HG02571 (cell line): ENCODE results near the gene VNN1.
"Not testable (repeated sequence)": the region's sequence is repeated elsewhere in the genome, so short reads cannot be mapped to it uniquely, and the experiment has no call there.

Experiments
- ATAC-seq: cut with Tn5 transposase; IDR thresholded peaks from one replicate; pipeline ENCODE4 v1.9.1; 2021; ENCODE audit warnings: mild to moderate bottlenecking, moderate library complexity; ENCODE audit not compliant: unreplicated experiment

Gene VNN1

DNA sequence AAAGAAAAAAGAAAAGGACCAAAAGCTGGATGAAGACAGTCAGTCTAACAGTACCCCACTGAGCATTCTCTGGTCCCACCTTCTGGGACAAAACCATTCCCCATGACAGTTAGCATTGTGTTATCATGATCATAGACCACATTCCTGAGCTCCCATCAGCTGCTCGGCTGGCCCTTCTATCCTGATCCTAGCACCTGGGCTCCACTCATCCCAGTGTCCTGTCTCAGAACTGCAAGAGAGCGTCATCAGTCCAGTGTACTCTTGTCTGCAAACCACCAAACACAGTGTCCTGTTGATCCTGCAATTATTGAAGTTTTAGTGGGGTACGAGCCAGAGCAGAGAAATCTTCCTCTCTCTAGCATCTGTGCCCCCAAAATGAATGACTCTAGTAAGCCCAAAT, 38.9 kb downstream of the VNN1 start:
- no peak for ATAC-seq

DNA sequence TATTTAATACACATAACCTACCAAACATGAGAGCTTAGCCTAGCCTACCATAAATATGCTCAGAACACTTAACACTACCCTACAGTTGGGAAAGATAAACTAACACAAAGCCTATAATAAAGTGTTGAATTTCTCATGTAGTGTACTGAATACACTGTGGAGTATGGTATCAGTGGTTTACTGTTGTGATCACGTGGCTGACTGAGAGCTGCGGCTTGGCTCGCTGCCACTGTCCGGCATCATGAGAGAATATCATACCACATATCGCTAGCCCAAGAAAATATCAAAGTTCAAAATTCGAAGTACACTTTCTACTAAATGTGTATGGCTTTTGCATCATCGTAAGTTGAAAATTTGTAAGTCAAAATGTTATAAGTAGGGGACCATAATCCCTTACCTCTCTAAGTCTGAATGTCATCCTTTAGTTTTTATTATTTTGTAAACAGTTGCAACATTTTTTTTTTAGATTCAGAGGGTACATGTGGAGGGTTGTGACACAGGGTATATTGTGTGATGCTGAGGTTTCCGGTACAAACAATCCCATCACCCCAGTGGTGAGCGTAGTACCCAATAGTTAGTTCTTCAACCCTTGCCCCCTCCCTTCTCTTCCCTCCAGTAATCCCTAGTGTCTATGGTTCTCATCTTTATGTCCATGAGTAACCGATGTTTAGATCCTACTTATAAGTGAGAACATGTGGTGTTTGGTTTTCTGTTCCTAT, 40.3 kb downstream of the VNN1 start:
- ATAC-seq, result no peak

DNA sequence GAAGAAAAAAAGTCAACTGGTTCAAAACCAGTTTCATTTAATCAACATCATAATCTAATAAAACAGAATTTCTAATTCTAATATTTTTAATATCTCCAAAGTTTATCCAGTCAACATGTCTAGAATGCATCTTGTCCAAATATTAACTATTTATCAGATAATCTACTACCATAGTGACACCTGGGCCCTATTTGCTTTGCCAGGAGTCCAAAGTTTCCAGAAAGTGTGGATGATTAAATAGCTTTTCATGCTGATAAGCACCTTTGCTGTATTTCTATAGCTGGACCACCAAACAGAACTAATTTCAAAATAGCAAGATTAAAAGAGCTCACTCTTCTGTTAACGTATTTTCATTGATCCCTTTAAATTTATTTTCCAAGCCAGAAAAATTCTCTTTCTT, 42.6 kb downstream of the VNN1 start:
- ATAC-seq, result no peak

DNA sequence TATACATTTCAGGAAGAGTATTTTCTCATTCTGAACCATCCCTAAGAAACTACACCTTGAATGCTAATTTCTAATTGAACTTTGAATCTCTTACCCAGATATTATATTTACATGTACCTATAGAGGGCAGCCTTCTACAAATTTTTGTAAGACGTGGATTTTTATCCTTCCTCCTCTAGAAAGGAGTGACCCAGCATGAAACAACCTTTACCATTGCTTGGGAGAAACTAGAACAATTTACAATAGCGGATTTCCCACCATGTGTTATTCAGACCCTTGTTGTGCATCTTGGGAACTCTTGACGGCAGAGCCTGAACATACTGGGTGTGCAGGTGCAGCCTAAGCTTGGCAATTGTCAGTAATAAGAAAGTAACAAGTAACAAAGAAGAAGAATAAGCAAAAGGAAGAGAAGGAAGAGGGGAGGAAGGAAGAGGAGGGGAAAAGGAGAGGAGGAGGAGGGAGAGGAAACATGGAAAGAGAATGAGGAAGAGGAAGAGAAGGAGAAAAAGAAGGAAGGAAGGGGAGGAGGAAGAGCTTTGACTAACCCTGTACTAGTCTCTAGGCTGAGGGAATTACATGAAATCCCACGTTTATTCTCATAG, 44.1 kb downstream of the VNN1 start:
- ATAC-seq, result no peak

DNA sequence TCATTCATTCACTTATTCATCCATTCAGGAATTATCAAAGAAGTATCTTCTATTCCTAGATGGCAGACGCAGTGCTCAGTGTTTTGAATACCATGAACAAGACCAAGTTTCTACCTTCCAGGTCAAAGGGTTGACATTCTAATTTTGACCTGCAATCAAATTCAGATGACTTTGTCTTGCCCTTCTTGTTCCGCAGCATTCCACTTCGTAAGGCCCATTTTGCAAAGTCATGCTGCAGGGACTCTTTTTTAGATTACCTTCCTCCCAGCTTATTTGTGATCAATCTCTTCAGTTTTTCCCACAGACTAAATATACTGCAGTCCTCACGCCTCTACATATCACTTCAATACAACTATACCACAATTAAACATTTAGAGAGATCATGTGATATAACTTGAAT, 47.7 kb downstream of the VNN1 start:
- no peak for ATAC-seq

DNA sequence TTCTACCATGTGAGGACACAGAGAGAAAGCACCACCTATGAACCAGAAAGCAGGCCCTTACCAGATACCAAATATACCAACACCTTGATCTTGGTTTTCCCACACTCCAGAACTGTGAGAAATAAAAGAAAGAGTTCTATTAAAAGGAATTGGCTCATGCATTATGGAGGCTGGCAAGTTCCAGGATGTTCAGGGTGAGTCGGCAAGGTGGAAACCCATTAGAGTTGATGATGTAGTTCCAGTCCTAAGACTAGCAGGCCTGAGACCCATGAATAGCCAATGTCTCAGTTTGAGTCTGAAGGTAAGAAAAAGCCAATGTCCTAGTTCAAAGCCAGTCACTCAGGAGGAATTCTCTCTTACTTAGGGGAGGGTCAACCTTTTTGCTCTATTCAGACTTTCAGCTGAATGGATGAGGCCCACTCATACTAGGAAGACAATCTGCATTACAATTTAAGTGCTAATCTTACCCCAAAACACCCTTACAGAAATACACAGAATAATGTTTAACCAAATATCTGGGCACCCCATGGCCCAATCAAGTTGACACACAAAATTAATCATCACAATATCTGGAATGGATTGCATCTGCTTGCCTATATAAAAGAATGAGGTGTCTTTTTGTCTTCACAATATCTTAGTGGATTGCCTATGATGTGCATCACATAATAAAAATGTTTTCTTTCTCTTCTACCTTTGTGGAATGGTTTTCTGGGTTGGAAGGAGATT, 49.4 kb downstream of the VNN1 start:
- ATAC-seq, result no peak

DNA sequence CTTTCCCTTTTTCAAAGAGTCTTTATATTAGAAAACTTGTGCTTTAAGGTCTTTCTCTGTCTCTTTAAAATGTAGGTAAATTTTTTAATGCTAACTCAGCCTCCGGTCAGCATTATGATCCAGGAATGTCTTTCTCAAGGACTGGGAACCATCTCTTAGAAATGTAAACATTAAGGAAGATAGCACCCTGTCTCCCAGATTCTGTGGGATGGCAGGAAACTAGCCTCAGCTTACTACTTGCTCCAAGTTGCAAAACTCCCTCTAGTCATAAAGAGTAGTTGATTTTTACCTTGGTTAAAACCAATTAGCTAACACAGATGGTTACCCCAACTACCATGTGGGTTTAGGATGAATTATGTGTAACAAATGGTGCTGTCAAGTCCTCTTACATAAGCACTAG, 50.2 kb downstream of the VNN1 start:
- no peak for ATAC-seq

DNA sequence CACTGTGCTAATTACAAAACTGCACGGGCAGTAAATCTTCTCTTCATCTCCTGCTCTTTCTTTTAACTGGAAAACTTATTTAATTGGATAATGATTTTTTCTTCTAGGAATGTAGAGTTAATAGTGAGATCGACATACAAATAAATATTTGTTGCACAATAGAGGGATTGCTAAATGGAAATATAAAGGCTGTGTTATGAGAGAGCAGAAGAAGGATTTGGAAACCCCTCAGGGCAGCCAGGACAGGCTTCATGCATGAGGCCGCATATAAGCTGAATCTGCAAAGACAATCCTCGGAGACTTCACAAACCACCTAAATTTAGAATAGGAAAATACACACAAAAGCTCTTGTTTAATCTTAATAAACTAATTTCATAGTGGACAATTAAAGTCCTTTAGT, 51.9 kb downstream of the VNN1 start:
- no peak for ATAC-seq

DNA sequence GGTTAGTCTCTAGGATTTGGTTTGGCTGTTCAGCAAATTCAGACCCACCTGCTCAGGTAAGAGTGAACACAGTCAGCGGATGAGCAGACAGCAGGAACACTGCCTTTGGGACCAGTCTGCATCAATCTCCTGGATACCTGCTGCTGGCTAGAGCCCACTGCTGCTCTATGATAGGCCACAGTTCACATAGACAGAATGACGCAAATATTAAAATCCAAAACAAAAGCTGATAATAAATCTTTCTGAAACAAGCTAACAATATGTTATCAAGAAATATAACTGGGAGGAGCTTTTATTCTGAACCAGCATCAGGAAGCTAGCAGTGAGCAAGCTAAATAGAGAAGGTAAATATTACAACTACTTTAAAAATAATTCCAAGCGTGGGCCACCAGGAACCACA, 54.8 kb downstream of the VNN1 start, which contains the start of gene TAAR1:
Gene TAAR1 (minus strand): TSS at position 101 of the 400 bp plus-strand sequence. CDS start 13,179 bp downstream, outside the sequence.
- ATAC-seq, result no peak

DNA sequence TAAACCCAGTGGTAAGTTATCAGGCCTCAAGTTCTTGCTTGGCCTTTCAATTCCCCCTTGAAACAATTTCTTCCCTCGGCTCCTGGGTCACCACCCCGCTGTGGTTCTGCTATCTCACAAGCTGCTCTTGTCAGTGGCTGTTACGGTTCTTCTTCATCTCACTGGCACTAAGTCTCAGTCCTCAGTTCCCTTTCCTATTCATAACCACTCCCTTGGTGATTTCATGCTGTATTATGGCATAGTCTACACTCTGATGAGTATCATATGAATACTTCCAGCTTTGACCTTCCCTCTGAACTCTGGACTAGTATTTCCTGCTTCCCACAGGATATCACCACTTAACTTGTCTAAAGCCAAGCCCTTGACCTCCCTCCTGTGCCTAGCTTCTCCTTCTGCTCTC, 62.8 kb downstream of the VNN1 start:
- ATAC-seq, result no peak

DNA sequence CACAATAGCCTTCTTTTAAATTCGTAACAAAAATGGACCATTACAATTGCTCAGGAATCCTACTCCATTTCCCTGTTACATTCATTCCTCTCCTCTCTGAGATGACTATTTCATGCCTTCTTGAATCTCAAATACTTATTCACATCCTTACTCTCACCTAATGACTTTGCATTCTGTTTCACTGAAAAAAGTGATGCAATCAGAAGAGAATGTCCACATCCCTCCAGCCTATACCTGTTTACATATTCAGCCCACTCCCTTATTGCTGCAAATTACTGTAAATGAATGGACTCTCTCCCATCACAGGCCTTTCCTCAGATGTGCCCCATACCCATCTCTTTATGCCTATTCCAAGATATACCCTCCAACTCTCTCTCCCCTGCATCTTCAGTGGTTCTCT, 63.4 kb downstream of the VNN1 start:
- no peak for ATAC-seq

DNA sequence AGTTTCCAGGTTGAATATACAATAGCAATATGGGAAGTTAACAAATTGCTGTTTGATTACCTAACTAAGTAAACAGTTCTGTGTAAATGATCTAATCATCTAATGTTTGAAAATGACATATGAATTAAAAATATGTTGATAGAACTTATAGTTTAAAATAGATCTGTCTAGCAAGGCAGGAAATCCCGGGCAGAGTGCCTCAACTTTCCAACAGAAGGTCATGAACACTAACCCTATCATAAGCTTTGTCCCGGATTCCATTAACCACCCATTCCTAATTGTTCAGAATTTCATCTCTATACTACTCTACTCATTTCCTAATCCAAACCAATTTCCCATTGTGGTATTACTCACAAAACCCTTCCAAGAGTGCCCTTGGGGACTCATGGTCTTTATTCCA, 65.0 kb downstream of the VNN1 start:
- no peak for ATAC-seq

DNA sequence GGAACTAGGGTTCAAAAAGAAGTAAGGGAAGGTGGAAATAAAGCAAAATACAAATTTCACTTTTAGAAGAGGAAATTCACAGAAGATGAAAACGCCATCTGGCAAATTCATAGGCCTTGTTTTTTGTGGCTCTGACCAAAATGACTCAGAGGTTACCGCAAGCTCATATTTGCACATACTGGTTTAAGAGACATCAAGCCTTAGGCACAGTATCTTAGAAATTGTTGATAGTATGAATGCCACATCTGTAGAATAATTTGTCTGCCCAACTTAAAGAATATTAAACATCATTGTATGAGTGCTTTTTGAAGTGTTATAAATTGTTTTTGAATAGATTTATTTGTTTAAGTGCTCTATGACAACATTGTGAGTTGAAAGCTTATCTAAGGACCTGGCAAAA, 65.5 kb downstream of the VNN1 start:
- ATAC-seq, result peak; percentile 82

DNA sequence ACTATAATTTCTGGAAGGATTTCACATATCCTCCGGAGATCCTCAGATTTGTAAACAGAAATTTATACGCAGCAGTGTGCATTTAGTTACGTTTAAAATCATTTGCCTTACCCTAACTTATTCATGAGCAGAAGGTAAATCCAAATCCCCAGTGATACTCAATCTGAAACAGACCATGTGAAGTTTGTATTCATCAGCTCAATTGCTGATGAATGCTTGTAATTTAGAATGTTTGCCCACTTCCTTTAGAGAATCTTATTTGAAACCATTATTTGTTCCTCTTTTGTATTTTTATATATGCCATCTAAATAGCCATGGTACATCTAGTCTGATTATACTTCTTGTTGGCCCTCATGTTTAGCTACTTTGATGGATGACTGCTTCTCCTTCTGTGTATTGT, 70.3 kb downstream of the VNN1 start:
- no peak for ATAC-seq

DNA sequence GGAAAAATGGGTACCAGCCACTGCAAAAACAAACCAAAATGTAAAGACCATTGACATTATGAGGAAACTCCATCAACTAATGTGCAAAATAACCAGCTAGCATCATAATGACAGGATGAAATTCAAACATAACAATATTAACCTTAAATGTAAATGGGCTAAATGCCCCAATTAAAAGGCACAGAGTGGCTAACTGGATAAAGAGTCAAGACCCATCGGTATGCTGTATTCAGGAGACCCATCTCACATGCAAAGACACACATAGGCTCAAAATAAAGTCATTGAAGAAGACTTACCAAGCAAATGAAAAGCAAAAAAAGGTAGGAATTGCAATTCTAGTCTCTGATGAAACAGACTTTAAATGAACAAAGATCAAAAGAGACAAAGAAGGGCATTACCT, 76.7 kb downstream of the VNN1 start:
- not testable (repeated sequence) for ATAC-seq

DNA sequence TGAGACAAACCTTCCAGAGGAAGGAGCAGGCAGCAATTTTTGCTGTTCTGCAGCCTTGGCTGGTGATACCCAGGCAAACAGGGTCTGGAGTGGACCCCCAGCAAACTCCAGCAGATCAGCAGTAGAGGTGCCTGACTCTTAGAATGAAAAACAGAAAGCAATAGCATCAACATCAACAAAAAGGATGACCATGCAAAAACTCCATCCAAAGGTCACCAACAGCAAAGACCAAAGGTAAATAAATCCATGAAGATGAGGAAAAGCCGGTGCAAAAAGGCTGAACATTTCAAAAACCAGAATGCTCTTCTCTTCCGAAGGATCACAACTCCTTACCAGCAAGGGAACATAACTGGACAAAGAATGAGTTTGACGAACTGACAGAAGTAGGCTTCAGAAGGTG, 77.9 kb downstream of the VNN1 start:
- not testable (repeated sequence) for ATAC-seq

DNA sequence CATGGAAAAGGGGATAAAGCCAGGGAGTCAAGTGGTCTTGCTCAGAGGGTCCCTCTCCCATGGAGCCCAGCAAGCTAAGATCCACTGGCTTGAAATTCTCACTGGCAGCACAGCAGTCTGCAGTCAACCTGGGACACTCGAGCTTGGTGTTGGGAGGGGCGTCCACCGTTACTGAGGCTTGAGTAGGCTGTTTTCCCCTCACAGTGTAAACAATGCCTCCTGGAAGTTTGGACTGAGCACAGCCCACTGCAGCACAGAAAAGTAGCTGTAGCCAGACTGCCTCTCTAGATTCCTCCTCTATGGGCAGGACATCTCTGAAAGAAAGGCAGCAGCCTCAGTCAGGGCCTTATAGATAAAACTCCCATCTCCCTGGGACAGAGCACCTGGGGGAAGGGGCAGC, 78.6 kb downstream of the VNN1 start:
- not testable (repeated sequence) for ATAC-seq

DNA sequence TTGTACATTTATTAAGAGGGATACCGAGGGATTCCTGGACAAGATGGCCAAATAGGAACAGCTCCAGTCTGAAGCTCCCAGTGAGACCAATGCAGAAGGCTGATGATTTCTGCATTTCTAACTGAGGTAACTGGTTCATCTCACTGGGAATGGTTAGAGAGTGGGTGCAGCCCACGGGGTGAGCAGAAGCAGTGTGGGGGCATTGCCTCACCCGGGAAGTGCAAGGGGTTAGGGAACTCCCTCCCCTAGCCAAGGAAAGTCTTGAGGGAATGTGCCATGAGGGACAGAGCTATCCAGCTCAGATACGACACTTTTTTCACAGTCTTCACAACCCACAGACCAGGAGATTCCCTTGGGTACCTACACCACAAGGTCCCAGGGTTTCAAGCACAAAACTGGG, 79.1 kb downstream of the VNN1 start:
- no peak for ATAC-seq

DNA sequence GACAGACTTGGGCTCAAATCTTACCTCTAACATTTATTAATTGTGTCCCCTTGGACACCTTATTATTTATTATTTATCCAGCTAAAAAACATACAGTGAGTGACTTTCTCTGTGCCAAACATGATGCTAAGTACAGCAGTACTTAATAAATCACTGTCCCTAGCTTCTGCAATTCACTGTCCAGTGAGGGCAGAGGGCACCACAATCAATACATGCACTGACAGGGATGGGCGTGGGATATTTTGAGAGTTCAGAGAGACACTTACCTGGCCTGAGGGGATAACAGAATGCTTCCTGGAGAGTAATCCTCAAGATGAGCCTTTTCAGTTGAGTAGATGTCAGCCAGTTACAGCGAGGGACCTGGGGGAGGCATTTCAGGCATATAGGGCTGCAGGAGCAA, 80.5 kb downstream of the VNN1 start:
- ATAC-seq, result no peak
